Activated T-helper 2 cell treated with anti-CD3 and anti-CD28 coated beads, Interferon-gamma antibody, Interleukin-2, Interleukin-4, amounts not matched to agents 10 μg/mL and 5 μg/mL and 100 μg/mL, durations not matched to agents 14 hours and 24 hours and 36 hours (primary cell): Measurements from ENCODE around the gene EFCAB13. TPM values are rescaled to one million over a fixed set of nuclear protein-coding genes. Genes with fewer than 3 reads are reported as not detected.
A peak's percentile ranks its signal among the peaks of the same experiment; 100 is the strongest.

Experiments used
- DNase-seq: peaks from one replicate; pipeline ENCODE4 v3.0.0; 2021; ENCODE audit warnings: low spot score
- H3K27ac Mint-ChIP-seq: one replicate; pipeline ENCODE4 v1.8.0; 2021; ENCODE audit warnings: mixed read lengths
- H3K27me3 Mint-ChIP-seq: one replicate; pipeline ENCODE4 v1.8.0; 2021; ENCODE audit warnings: low read depth, mixed read lengths
- H3K36me3 Mint-ChIP-seq: one replicate; pipeline ENCODE4 v1.8.0; 2021; ENCODE audit warnings: low read depth, mixed read lengths
- H3K4me1 Mint-ChIP-seq: one replicate; pipeline ENCODE4 v1.8.0; 2021; ENCODE audit warnings: low read depth, mixed read lengths
- H3K4me3 Mint-ChIP-seq: one replicate; pipeline ENCODE4 v1.8.0; 2021; ENCODE audit warnings: low read depth, mild to moderate bottlenecking, moderate library complexity, mixed read lengths
- H3K9me3 Mint-ChIP-seq: one replicate; pipeline ENCODE4 v1.8.0; 2021; ENCODE audit warnings: mixed read lengths
- intact Hi-C: fragments of 100-400 bp; cut with micrococcal nuclease; formaldehyde crosslinking; loops from one replicate; pipeline ENCODE4 v1.15.1; 2023
- total RNA-seq: library from RNA; stranded (reverse); gene quantifications from 2 replicates; pipeline ENCODE4 v1.2.3, GENCODE V29; 2022

The EFCAB13 gene
- total RNA-seq, 1 donor from 2014 or later = 2.7 TPM

DNA sequence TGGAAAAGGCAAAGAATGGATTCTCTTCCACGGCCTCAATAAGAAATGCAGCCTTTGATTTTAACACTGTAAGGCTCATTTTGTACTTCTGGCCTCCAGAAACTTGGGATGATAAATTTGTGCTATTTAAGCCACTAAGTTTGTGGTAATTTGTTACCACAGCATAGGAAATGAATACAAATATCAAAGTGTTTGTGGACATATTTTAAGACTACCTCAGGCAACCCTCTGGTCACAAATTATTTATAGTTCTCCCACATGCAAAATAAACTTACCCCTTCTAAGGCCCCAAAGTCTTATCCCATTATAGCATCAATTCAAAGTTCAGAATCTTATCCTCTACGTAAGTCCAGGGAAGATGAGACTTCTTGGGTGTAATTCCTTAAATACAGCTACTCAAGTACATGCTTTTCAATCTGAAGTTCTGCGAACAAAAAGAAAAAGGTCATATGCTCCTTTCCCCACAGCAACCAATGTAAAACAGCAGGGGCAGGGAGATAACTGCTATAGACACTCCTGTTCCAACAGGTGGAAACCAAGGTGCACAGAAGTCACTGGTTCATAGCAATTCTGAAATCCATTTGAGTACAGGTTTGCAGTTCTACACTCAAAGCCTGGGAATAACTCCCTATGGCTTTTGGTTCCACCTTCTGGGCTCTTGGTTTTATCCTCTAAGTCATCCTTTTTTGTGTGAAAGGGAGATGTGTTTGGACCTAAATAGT is 5.4 kb upstream of the EFCAB13 start:
- no peak for DNase-seq
- Mint-ChIP-seq H3K36me3 (no peaks in the 10 kb centered on the region), H3K9me3 (peaks cover 7% of the 10 kb centered on the region)

DNA sequence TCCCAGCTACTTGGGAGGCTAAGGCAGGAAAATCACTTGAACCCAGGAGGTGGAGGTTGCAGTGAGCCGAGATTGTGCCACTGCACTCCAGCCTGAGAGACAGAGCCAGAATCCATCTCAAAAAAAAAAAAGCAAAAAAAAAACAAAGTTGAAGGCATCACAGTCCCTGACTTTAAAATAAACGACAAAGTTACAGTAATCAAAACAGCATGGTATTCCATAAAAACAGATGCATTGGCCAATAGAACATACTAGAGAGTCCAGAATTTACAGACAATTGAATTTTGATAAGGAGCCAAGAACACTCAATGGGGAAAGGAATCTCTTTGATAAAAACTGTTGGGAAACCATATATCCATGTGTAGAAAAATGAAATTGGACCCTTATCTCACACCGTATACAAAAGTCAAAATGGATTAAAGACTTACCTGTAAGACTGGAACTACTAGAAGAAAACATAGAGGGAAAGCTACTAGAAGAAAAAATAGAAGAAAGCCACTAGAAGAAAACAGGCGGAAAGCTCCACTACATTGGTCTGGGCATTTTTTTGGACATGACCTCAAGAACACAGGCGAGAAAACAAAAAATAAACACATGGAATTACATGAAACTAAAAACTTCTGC is 2.8 kb upstream of the EFCAB13 start:
- peaks cover 7% of the 10 kb centered on the region for H3K9me3 Mint-ChIP-seq
- no peak overlapping the region for H3K4me3 Mint-ChIP-seq
- H3K27me3 Mint-ChIP-seq = peaks cover 25% of the 10 kb centered on the region
- intact Hi-C loops = no loop called here
- peaks cover 15% of the 10 kb centered on the region for H3K4me1 Mint-ChIP-seq
- H3K36me3 Mint-ChIP-seq = no peaks in the 10 kb centered on the region
- no peak for DNase-seq
- no peak overlapping the region for H3K27ac Mint-ChIP-seq

More for the DNA sequence above, 5.4 kb upstream of the EFCAB13 start:
- peaks cover 7% of the 10 kb centered on the region for H3K4me1 Mint-ChIP-seq
- intact Hi-C loops = no loop called here
- H3K4me3 Mint-ChIP-seq = no peak overlapping the region
- peaks cover 24% of the 10 kb centered on the region for H3K27me3 Mint-ChIP-seq
- no peak overlapping the region for H3K27ac Mint-ChIP-seq

DNA sequence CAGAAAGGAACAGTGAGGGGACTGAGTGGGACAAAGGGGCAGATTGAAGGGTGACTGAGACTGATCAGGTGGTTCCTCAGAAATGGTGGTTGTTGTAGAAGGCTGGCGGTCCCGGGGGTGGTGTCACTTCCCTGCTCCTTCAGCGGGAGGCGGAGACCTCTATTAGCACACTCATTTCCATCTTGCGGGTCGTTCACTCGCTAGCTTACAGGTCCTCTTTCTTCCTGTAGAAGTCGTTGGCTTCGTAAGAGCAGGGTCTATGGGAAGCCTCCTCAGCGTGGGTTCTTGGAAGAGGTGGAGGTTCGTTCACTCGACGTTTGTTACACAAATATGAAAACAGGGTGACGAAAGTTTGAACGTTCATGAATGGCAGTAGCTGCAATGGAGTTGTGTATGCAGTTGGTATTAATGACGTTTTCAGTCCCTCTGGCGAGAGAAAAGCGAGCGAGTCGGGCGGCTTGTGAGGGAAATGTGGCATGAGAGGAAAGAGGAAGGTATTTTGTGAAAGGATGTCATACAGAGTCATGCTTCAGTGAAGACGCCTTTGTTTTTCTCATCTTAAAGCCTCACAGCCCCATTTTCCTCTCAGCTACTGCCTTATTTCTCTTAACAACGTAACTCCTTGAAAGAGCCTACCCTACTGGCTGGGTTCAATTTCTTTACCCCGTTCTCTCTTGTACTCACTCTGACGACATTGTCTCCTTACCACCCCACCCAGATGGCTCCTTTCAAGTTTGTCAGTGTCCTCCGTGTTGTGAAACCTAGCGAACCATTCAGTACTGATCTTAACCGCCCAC is 667 bp downstream of the EFCAB13 start:
- peaks cover 15% of the 10 kb centered on the region for H3K4me1 Mint-ChIP-seq
- H3K27me3 Mint-ChIP-seq = peaks cover 19% of the 10 kb centered on the region
- peak; percentile 46 for DNase-seq
- no peaks in the 10 kb centered on the region for H3K36me3 Mint-ChIP-seq
- intact Hi-C loops = no loop called here
- H3K4me3 Mint-ChIP-seq = peak overlapping the region; percentile 94
- H3K9me3 Mint-ChIP-seq = peaks cover 7% of the 10 kb centered on the region
- peak overlapping the region; percentile 93 for H3K27ac Mint-ChIP-seq

DNA sequence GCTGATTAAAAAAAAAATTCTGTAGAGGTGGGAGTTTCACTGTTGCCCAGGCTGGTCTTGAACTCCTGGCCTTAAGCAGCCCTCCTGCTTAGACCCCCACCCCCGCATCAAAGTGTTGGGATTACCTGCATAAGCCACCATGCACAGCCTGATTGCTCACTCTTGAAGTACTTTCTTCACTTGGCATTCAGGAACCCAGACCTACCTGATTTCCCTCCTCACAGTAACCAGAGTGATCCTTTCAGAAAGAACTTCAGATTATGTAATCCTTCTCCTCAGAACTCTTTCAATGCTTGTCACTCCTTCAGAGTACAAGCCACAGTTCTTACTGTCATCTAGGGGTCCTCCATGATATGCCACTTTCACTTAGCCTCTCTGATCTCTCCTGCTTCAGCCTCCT is 1.4 kb downstream of the EFCAB13 start:
- Mint-ChIP-seq H3K27ac (peak overlapping the region; percentile 17), H3K4me3 (peak overlapping the region; percentile 94), H3K27me3 (peaks cover 19% of the 10 kb centered on the region), H3K36me3 (no peaks in the 10 kb centered on the region), H3K9me3 (peaks cover 7% of the 10 kb centered on the region), H3K4me1 (peaks cover 15% of the 10 kb centered on the region)
- no peak for DNase-seq
- intact Hi-C loops = no loop called here

DNA sequence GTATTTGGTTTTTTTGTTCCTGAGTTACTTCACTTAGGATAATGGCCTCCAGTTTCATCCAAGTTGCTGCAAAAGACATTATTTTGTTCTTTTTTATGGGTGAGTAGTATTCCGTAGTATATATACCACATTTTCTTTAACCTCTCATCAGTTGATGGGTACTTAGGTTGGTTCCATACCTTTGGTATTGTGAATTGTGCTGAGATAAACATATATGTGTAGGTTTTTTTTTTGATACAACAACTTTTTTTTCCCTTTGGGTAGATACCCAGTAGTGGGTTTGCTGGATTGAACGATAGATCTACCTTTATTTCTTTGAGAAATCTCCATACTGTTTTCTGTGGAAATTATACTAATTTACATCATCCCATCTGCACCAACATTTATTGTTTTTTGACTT is 6.8 kb downstream of the EFCAB13 start:
- Mint-ChIP-seq H3K9me3 (no peaks in the 10 kb centered on the region), H3K4me1 (peaks cover under 1% of the 10 kb centered on the region), H3K27ac (no peak overlapping the region), H3K27me3 (peaks cover 3% of the 10 kb centered on the region), H3K4me3 (no peak overlapping the region), H3K36me3 (peaks cover 14% of the 10 kb centered on the region)
- intact Hi-C loops = no loop called here
- no peak for DNase-seq

DNA sequence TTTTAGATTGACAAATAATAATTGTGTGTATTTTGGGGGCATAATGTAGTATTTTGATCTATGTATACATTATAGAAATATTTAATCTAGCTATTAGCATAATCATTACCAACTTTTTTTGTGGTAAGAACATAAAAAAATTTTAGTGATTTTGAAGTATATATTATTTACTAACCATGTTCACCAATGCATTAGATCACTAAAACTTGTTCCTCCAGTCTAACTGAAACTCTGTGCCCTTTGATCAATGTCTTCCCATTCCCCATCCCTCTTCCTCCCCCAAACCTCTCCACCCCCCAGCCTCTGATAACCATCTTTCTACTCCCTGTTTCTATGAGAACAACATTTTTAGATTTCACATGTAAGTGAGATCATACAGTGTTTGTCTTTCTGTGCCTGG is 8.5 kb downstream of the EFCAB13 start:
- H3K9me3 Mint-ChIP-seq = no peaks in the 10 kb centered on the region
- H3K27me3 Mint-ChIP-seq = peaks cover 2% of the 10 kb centered on the region
- no peak overlapping the region for H3K27ac Mint-ChIP-seq
- intact Hi-C loops = no loop called here
- no peaks in the 10 kb centered on the region for H3K4me1 Mint-ChIP-seq
- H3K36me3 Mint-ChIP-seq = peaks cover 14% of the 10 kb centered on the region
- no peak overlapping the region for H3K4me3 Mint-ChIP-seq
- DNase-seq = no peak

DNA sequence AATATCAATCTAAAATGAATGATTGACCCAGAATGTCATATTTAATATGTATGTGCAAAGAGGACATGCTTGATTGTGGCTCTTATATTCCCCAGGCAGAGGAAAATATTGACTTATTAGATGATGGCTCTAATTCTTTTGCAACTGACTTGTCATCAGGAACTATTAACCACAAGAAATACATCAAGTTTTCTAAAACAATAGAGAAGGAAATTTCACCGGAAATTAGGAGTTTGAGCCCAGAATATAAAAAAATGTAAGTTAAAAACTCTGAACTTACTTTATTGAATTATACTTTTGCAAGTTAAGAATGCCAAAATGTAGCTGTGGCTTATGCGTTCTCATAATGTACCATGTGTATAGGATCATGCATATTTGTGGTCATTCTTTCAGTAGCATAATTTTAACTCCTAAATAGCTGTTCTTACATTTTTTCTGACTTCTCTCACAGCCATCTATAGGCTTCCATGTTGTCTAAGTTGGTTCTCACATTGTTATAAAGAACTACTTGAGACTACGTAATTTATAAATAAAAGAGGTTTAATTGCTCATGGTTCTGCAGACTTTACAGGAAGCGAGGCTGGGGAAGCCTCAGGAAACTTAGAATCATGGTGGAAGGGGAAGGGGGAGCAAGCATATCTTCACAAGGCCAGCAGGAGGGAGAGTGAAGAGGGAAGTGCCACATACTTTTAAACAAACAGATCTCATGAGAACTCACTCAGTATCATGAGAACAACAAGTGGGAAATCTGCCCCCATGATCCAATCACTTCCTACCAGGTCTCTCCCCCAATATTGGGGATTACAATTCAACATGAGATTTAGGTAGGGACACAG is 11.6 kb downstream of the EFCAB13 start:
- Mint-ChIP-seq H3K27me3 (peaks cover 2% of the 10 kb centered on the region), H3K27ac (no peak overlapping the region), H3K4me3 (no peak overlapping the region), H3K9me3 (no peaks in the 10 kb centered on the region), H3K36me3 (peaks cover 14% of the 10 kb centered on the region), H3K4me1 (no peaks in the 10 kb centered on the region)
- DNase-seq = no peak
- intact Hi-C loops = no loop called here

DNA sequence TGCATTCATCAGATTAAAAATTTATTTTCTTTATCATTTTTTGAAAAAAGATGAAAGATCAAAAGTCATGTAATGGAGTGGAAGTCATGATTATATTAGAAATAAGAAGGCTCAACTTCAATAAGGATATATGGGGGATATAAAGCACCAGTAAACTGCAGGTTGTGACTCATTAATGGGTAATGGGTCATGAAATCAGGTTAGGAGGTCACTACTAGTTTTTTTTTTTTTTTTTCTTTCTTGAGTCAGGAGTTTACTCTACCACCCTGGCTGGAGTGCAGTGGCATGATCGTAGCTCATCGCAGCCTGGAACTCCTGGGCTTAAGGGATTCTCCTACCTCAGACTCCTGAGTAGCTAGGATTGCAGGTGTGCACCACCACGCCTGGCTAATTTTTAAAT is 14.3 kb downstream of the EFCAB13 start:
- H3K27me3 Mint-ChIP-seq = no peaks in the 10 kb centered on the region
- intact Hi-C loops = no loop called here
- H3K36me3 Mint-ChIP-seq = peaks cover 3% of the 10 kb centered on the region
- no peak overlapping the region for H3K27ac Mint-ChIP-seq
- H3K9me3 Mint-ChIP-seq = no peaks in the 10 kb centered on the region
- H3K4me1 Mint-ChIP-seq = no peaks in the 10 kb centered on the region
- no peak overlapping the region for H3K4me3 Mint-ChIP-seq
- DNase-seq = no peak

DNA sequence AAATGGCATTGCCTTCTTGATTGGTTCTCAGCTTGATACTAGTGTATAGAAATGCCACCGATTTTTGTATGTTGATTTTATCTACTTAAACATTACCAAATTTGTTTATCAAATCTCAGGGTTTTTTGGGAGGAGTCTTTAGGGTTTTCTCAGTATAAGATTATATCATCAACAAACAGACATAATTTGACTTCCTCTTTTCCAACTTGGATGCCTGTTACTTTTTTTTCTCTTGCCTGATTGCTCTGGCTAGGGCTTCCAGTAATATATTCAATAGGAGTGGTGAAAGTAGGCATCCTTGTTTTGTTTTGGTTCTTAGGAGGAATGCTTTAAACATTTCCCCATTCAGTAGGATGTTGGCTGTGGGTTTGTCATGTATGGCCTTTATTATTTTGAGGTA is 29.1 kb downstream of the EFCAB13 start:
- H3K4me3 Mint-ChIP-seq = no peak overlapping the region
- intact Hi-C loops = no loop called here
- H3K9me3 Mint-ChIP-seq = no peaks in the 10 kb centered on the region
- H3K27me3 Mint-ChIP-seq = peaks cover 2% of the 10 kb centered on the region
- no peak overlapping the region for H3K27ac Mint-ChIP-seq
- DNase-seq = no peak
- H3K36me3 Mint-ChIP-seq = no peaks in the 10 kb centered on the region
- peaks cover 7% of the 10 kb centered on the region for H3K4me1 Mint-ChIP-seq

DNA sequence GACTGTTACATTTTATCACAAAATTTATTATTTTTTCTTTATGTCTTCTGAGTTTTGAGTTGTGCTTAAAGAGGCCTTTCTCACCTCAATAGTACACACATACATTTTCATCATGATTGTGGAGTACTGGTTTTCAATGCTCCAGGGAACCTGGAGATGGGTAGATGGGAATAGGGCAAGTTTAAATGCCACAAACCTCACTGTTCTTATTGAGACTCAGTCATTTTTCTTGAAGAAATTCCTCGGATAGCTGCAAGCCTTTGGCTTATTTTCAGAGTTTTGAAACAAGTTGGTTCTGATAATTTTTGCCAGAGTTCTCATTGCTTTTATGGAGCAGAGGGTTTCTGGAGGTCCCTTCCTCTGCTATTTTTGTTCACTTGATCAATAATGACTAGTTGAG is 34.9 kb downstream of the EFCAB13 start:
- Mint-ChIP-seq H3K4me3 (no peak overlapping the region), H3K9me3 (no peaks in the 10 kb centered on the region), H3K36me3 (no peaks in the 10 kb centered on the region), H3K27ac (no peak overlapping the region), H3K4me1 (peaks cover 2% of the 10 kb centered on the region), H3K27me3 (no peaks in the 10 kb centered on the region)
- intact Hi-C loops = no loop called here
- DNase-seq = no peak

DNA sequence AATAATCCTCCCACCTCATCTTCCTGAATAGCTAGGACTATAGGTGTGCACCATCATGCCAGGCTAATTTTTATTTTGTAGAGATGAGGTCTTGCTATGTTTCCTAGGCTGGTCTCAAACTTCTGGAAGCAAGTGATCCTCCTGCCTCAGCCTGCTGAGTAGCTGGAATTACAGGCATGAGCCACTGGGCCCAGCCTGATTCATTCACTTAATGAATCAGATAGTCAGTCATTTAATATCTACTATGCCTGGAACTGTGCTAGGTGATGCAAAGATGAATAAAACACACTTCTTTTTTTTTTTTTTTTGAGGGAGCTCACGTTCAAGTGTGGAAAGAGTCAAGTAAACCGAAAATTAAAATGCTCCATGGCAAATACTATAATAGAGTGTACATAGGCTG is 39.4 kb downstream of the EFCAB13 start:
- Mint-ChIP-seq H3K36me3 (no peaks in the 10 kb centered on the region), H3K27ac (no peak overlapping the region), H3K9me3 (no peaks in the 10 kb centered on the region), H3K4me3 (no peak overlapping the region), H3K27me3 (peaks cover 8% of the 10 kb centered on the region), H3K4me1 (no peaks in the 10 kb centered on the region)
- no peak for DNase-seq
- intact Hi-C loops = no loop called here

DNA sequence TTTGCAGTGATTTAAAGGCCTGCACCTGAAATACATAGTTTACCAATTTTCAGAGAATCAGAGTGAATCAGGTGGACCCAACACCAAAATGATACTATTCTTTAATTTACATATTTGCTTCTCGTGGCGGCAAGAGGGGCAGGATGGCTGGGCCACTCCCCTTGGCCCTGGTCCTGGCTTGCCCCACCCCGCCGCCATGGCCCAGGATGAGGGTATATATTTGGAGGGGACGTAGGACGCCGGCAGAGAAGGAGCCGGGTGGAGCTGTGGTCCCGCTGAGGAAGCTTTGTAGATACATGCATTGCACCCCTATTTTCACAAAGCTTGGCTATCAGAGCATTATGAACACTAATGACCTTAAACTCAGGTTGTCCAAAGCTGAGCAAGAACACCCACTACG is 43.5 kb downstream of the EFCAB13 start:
- Mint-ChIP-seq H3K27ac (no peak overlapping the region), H3K9me3 (peaks cover 3% of the 10 kb centered on the region), H3K4me1 (no peaks in the 10 kb centered on the region), H3K36me3 (no peaks in the 10 kb centered on the region), H3K27me3 (peaks cover 25% of the 10 kb centered on the region), H3K4me3 (no peak overlapping the region)
- intact Hi-C loops = no loop called here
- DNase-seq = no peak
